HG03196 (cell line): Measurements from ENCODE around the gene CHST8.

Experiments
- ATAC-seq: cut with Tn5 transposase; IDR thresholded peaks from one replicate; pipeline ENCODE4 v1.9.1; 2021; ENCODE audit not compliant: unreplicated experiment

CHST8 gene

DNA sequence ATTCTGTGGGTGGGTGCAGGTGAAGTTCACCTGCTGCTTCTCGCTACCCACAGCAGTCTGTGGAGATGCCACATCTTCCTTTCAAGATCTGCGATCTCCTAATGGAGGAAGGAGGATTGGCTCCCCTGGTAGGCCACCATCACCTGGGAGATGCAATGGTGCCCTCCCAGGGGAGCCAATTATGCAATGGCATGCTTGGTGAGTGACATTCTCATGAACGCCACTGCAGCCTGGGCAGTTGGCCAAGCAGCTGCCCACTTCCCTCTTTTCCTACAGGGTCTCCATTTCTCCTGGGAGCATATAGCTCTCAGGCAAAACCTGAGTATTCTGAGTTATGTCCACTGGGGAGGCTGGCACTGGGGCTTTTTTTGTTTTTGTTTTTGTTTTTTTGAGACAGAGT is 91.4 kb downstream of the CHST8 start:
- ATAC-seq, result no peak

GRCh38 chr19:33714149-33714548 is 92.4 kb downstream of the CHST8 start:
- ATAC-seq, result no peak

DNA sequence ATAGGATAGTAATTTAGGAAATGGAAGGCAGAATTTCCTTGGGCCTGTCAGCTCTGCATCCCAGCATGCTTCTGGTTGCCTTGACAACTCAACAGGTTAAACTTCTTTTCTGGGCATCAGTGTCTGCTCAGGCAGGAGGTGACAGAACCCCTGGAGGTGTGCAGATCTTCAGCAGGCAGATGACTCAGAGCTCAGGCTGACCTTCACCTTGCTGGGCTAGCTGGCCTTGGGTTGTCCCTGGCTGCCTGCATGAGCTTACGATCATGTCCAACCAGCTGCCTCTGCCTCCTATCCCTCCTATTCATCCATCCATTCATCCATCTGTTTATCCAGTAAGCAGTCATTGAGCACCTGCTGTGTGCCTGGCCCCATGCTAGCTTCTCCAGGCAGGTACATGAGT is 93.7 kb downstream of the CHST8 start:
- no peak for ATAC-seq

GRCh38 chr19:33717878-33718277 is 96.1 kb downstream of the CHST8 start:
- no peak for ATAC-seq

DNA sequence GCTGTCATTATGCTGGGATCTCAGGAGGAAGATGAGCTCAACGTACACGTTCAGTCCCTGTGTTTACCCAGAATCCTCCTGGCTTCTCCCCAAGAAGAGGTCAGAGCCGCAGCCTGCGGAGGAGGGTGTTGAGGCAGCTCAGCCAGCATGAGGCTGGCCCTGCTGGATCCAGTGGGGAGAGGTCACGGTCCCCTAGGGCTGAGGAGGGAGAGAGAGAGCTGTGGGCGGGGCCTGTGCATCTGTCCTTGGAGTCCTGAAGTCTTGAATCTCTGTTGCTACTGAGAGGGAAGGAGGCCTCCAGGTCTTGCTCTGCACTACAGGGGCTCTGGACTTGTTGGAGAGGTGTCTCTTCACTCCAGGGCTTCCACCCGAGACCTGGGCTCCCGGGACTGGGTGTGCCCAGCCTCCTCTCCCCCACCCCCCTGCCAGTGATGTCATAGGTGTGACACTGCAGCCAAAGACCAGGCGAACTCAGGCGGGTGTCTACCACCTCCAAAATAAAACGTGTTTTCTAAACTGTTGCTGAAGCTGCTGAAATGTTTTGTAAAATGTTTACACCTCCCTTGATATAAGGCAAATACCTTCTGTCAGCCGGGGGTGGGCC is 97.0 kb downstream of the CHST8 start:
- ATAC-seq, result no peak

DNA sequence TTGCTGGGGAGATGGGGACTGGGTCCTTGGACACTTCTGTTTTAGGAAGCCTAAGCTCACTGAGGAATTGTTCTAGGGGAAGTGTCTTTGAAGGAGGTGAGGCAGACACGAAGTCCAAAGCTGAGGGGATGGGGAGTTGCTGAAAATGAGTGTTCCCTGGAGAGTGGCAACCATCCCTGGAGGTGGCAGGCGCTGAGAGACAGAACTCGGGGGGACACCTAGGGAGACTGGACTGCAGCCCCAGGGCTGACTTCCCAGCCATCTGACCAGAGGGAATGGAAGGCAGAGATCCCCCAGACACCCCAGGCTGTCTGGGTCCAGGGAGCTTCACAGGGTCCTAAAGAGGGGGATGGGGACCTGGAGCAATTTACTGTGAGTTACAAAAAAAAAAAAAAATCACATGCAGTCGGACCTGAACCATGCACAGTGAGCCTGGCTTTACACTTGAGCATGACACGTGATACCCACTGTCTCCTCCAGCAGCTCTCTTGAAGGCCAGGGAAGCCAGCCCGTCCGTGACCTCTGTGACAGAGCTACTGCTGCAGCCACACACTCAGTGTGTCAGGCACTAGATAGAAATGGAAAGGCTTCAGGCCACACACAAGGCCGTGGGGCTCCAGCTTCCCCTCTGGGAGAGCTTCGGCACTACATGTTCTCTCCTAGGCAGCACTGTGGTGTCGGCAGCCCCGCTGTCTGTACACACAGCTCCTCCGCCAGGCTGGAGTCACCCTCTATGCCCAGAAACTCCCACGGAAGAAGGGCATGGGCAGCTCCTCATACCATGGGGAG is 97.8 kb downstream of the CHST8 start:
- no peak for ATAC-seq

- no peak for ATAC-seq
Observed at GRCh38 chr19:33720155-33720493, 98.4 kb downstream of the CHST8 start.

GRCh38 chr19:33720691-33721682 is 99.2 kb downstream of the CHST8 start:
- no peak for ATAC-seq

- no peak for ATAC-seq
Observed at GRCh38 chr19:33721735-33722297, 100.1 kb downstream of the CHST8 start.

GRCh38 chr19:33722456-33723239 is 100.9 kb downstream of the CHST8 start:
- ATAC-seq, result no peak

DNA sequence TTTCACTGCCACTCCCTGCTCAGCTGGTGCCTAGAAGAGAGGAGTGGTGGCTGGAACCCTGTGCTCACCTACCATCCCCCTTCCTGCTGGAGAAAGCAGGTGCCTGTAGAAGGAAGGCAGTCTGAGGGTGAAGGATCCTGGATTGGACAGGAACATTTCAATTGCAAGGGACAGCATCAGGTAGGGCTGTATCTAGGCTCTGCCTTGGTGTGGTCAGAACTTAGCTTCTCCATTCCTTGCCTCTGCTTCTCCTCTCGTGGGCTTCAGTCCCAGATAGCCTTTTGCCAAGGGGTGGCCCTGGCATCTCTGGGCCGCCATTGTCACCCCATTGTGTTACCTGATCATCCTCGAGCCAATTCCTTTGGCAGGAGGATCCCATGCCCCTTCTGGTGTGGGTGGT is 101.8 kb downstream of the CHST8 start:
- no peak for ATAC-seq

DNA sequence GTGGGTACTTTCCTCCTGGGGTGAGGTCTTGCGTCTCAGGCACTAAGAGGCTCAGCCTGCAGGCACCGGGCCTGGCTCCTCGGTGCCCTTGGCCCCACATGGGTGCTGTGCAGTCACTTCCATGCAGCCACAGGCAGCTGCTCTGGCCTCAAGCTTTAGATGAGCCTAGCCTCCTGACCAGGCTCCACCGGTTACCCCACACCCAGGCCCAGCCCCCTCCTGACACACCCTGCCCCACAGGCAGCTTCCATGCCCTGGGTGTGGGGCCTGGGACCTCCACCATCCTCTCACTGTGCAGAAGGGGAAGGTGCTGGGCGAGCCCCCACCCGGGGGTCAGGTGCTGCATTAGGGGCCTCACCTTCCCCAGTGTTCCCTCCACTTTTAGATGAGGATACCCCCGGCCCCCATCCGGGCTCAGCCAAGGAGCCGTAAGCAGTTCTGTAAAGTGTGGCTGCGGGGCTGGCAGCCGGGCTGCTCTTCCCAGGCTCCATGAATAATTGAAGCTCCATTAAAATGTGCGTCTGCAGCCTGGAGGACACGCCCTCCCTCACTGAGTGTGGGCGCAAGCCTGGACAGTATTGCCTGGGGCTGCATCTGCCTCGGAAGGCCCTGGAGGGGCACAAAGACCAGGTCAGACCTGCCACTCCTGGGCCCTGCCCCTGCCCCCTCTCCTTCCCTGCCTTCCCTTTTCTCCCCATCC is 102.4 kb downstream of the CHST8 start:
- ATAC-seq, result no peak

DNA sequence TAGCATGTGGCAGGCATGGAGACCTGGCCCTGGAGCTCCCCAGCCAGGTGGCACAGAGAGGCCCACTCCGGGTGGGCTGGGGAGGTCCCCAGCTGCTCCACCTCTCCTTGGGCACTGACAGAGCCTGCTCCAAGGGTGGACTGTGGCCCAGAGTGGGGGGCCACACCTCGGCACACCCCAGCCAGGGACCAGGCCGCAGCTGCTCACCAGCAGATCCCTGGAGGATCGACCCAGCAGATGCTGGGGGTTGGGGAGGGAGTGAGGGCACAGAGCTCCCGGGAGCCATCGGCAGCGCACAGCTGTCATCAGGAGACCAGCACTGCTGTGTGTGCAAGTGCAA is 102.9 kb downstream of the CHST8 start:
- ATAC-seq, result no peak

DNA sequence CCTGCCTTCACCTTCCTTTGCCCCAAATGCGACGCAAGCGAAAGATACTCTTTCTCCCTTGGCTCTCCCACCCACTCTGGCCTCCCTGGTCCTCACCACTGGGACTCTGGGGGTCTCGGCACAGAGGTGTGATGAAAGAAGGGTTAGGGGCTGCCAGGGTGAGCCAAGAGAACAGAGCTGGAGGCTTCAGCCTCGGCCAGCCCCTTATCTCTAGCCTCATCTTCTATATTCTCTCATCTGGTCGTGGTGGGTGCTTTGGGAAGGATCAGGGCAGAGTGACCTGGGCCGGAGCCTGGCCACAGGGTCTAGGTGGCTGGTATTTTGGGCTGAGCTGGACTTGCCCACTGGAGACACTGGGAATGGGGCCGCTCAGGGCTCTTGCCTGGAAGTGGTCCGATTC is 103.8 kb downstream of the CHST8 start:
- no peak for ATAC-seq

DNA sequence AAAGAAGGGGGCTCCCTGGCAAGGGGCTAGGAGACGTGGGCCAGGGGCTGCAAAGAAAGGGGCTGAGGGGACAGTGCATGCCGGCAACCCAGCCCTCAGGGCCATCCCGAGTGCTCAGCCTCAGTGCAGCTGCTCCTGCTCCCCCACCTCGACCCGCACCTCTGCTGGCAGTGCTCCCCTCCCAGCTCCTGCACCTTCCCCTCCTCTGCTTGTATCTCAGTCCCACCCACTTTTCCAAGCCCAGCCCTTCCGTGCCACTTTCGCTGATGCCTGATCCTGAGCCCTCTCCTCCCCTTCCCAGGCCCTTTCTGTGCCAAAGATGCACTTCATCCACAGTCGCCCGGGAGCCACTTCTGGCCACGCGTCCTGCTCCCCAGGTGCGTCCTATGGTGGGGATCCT is 105.0 kb downstream of the CHST8 start:
- no peak for ATAC-seq

DNA sequence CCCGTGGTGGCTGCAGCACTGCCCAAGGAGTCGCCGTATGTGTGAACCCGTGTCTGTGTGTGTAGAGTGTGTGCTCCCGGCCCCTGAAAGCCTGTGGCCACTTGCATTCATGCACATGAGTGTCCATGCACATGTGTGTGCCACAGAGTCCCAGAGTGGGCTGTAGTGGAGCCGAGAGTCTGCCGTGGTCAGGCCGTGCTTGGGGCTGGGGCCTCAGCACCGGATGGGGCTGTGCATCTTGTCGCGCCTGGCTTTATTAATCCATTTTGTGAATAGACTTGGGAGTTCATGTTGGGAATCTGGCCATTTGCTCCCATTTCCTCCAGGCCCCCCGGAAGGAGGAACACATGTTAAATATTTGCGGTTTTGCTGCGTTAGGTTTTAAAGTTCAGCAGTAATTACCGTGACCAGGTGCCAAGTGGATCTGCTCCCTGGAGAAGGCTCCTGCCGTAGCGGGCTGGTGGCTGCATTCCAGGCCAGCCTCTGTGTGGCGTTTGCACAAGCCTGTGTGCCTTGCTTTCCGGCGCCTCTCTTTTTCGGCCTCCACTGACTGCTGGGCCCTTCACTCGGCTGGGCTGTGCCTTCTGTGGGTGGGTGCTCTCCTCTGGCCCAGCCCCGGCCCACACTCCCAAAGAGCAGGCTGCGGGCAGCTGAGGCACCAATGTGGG is 105.7 kb downstream of the CHST8 start:
- ATAC-seq, result no peak

DNA sequence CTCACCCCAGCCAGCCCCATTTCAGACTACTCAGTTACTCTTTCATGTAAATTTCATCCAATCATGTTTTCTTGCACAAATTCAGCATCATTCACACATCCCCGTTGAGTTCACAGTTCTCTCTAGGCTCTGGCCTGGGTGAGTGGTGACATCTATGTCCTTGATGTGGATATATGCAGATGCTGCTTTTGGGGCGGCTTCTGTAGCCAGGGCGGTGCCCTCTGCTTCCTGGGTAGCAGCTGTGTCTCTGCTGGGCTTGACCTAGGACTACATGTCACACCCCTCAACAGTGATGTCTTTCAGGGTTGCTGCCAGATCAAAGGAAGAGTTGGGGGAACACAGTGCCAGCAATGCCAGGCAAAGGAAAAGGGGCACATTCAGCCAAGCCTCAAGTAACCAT is 106.4 kb downstream of the CHST8 start:
- no peak for ATAC-seq

DNA sequence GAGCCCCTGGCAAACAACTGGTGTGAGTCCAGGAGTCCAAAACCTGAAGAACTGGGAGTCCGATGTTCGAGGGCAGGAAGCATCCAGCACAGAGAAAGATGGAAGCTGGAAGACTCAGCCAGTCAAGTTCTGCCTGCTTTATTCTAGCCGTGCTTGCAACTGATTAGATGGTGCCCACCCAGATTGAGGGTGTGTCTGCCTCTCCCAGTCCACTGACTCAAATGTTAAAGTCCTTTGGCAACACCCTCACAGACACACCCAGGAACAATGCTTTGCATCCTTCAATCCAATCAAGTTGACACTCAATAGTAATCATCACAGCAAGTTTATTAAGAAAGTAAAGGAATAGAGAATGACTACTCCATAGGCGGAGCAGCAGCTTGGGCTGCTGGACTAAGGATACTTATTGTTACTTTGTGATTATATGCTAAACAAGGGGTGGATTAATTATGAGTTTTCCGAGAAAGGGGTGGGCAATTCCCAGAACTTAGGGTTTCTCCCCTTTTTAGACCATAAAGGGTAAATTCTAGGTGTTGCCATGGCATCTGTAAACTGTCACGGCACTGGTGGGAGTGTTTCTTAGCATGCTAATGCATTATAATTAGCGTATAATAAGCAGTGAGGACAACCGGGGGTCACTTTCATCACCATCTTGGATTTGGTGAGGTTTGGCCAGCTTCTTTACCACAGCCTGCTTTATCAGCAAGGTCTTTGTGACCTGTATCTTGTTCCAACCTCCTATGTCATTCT is 109.3 kb downstream of the CHST8 start:
- no peak for ATAC-seq

DNA sequence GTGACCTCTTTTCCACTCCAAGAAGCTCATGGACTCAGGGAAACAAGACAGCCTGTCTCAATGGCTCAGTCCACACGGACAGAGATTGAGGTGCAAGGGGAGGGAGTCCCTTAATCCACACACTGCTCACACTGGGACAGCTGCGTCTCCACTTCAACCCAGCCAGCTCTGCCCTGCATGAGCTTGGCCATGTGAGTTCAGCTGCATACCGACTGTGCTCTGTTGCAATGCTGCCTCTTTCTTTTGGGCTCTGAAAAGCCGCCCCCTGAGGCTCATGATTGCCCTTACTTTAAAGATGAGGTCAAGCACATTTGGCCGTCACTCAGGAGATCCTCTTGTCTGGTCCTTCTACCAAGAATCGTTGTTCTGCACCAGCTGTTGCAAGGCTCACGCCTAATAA is 110.1 kb downstream of the CHST8 start:
- ATAC-seq, result no peak
